ENCODE measurements around the gene FOXP4. TPM values are rescaled to one million over a fixed set of nuclear protein-coding genes. Genes with fewer than 3 reads are reported as not detected.

The FOXP4 gene
- total RNA-seq, 1 donor from 2014 or later: 21.6 TPM

GRCh38 chr6:41651246-41651961 lies 105.2 kb downstream of the FOXP4 start:
- peaks cover 4% of the 10 kb centered on the region for H3K27me3 Mint-ChIP-seq (ENCODE audit: insufficient read depth)
- no peaks in the 10 kb centered on the region for H3K4me1 Mint-ChIP-seq (ENCODE audit: low read depth)
- H3K36me3 Mint-ChIP-seq (ENCODE audit: low read depth): no peaks in the 10 kb centered on the region
- intact Hi-C loops (cut with micrococcal nuclease): no loop called here
- no peaks in the 10 kb centered on the region for H3K9me3 Mint-ChIP-seq
- no peak for DNase-seq (ENCODE audit: low spot score)
- H3K4me3 Mint-ChIP-seq: no peak overlapping the region
- no peak overlapping the region for H3K27ac Mint-ChIP-seq

Other genes starting within 250 kb of the FOXP4 start
- gene NCR2, start 210.8 kb upstream of the FOXP4 start, total RNA-seq: not detected in 2 replicates
- gene MDFI, start 92.1 kb downstream of the FOXP4 start, total RNA-seq: not detected in 2 replicates
- gene TFEB, start 189.2 kb downstream of the FOXP4 start, total RNA-seq: 15.6 and 17.2 TPM in 2 replicates
- gene PGC, start 201.0 kb downstream of the FOXP4 start, total RNA-seq: 0.60 TPM in 1 of 2 replicates, not detected in the other
- 5.2 and 5.3 TPM in 2 replicates for gene FRS3, start 233.5 kb downstream of the FOXP4 start, total RNA-seq
- gene PRICKLE4, start 234.4 kb downstream of the FOXP4 start, total RNA-seq: not detected in 2 replicates
- gene TOMM6, start 241.3 kb downstream of the FOXP4 start, total RNA-seq: 334 and 338 TPM in 2 replicates

All from activated T-helper 1 cell treated with anti-CD3 and anti-CD28 coated beads, Interleukin-12 subunit alpha, Interleukin-12 subunit beta, Interleukin-2, Interleukin-4 antibody, amounts not matched to agents 30 ng/mL and 10 ng/mL and 1 ng/mL, durations not matched to agents 14 hours and 24 hours and 36 hours (primary cell).